Measurements from ENCODE around the gene ACSS3. TPM values are rescaled to one million over a fixed set of nuclear protein-coding genes. Genes with fewer than 3 reads are reported as not detected.

ACSS3 gene
- total and polyA plus RNA-seq, 2 of the 8 experiments (the other 6 are each of a cell fraction or from before 2014, with no cell fraction given), result 14.4 to 24.0 TPM

DNA sequence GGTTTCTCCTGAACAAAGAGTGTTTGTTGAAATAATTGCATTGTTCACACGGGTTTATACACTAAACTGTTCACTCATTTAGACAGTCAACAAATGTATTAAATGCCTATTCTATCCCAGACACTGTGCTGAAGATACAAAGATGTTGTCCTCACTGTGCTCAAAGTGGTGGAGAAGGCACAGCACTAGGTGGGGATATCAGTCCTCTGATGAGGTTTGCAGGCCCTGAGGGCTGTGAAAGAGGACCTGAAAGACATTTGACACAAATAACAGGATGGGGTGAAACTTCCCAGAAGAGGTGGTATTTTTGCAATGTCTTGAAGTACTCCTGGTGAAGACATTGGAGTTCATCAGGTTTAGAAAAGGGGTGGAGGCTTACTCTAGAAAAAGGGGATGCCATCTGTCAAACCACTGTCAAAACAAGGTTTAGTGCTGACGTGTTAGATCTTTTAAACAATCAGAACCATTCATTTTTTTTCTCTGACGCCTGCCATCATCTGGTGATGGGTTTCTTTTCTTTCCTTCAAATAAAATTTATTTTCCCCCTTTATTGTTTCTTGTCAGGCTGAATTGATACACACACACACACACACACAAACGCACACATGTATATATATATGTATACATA lies 69.5 kb downstream of the ACSS3 start:
- H2BK12ac ChIP-seq (ENCODE audit: low read depth, low read length), result no peak overlapping the region
- CTCF ChIA-PET (ENCODE audit: partially characterized antibody), result interaction anchor here (1.2 kb wide), 1 partner anchor 12 kb away, joined by 3 read pairs; no protein-coding TSS in a partner anchor
- 76% methylated on average over 4 of the region's 4 CpGs; no CpG with 5 or more reads in 1 of the 2 experiments for WGBS, 2 experiments (ENCODE audit: extremely low coverage in 1 of 2, insufficient coverage in 1 of 2, insufficient read length in 1 of 2, insufficient replicate concordance in 2 of 2, low coverage in 1 of 2, low lambda C conversion rate in 2 of 2, missing lambda C conversion rate in 1 of 2)

More for the DNA sequence above, 69.5 kb downstream of the ACSS3 start:
- FAIRE-seq, result no peak
- TF ChIP-seq GABPA (IDR thresholded peaks at IDR 0.05; ENCODE audit: borderline replicate concordance, insufficient read depth, low read length) (no peak), RAD21 (IDR thresholded peaks at IDR 0.05 in 1 of 2, conservative IDR thresholded peaks at IDR 0.05 in 1 of 2; ENCODE audit: low read depth in 2 of 2, low read length in 2 of 2) (peak; percentile 9 to 25; a peak in 1 of 4 replicates)
- no peak for DNase-seq (ENCODE audit: low read depth in 1 of 2, low spot score in 2 of 2)
- H3K18ac ChIP-seq (ENCODE audit: extremely low read depth, low read length), result no peak overlapping the region
- no peak overlapping the region for H3K4ac ChIP-seq (replicated peaks; ENCODE audit: insufficient read length, low read depth, low read length)
- no peak overlapping the region for H3K27ac ChIP-seq (ENCODE audit: low read depth, low read length)
- no peak overlapping the region for H2BK20ac ChIP-seq (ENCODE audit: low read length)
- H3K4me3 ChIP-seq (ENCODE audit: extremely low read depth in 1 of 4, insufficient read depth in 2 of 4, low read depth in 3 of 4, low read length in 4 of 4), result no peak overlapping the region
- no peak overlapping the region for H3K56ac ChIP-seq (replicated peaks; ENCODE audit: insufficient read length, low read depth, low read length)
- no peak overlapping the region for H4K8ac ChIP-seq (ENCODE audit: extremely low read depth, insufficient read depth, low read length)
- no peaks in the 10 kb centered on the region for H3K79me1 ChIP-seq (ENCODE audit: low read depth, low read length)
- H2BK5ac ChIP-seq (ENCODE audit: low read depth, low read length), result no peak overlapping the region
- H3K23me2 ChIP-seq (ENCODE audit: low read depth, low read length), result no peaks in the 10 kb centered on the region
- no peak overlapping the region for H4K5ac ChIP-seq (ENCODE audit: insufficient read length, low read depth, low read length)
- no peak overlapping the region for H3K9ac ChIP-seq (replicated peaks in 1 of 4; ENCODE audit: extremely low read depth in 1 of 4, low read depth in 3 of 4, low read length in 3 of 4)
- no peak overlapping the region for H2AFZ ChIP-seq (ENCODE audit: low read length)
- H4K20me1 ChIP-seq (replicated peaks in 1 of 2; ENCODE audit: control insufficient read depth in 1 of 2, insufficient read depth in 2 of 2, low read length in 2 of 2), result no peaks in the 10 kb centered on the region
- no peaks in the 10 kb centered on the region for H3K9me3 ChIP-seq (ENCODE audit: insufficient read depth in 2 of 2, low read depth in 1 of 2, low read length in 1 of 2)
- H2BK120ac ChIP-seq (replicated peaks; ENCODE audit: low read depth, low read length), result no peak overlapping the region
- no peaks in the 10 kb centered on the region for H3K4me1 ChIP-seq (replicated peaks in 1 of 4; ENCODE audit: control insufficient read depth in 3 of 4, insufficient read depth in 4 of 4, low read length in 3 of 4)
- H2AK5ac ChIP-seq (ENCODE audit: low read depth, low read length), result no peak overlapping the region
- H2BK15ac ChIP-seq (ENCODE audit: low read length), result no peak overlapping the region
- H3K23ac ChIP-seq (ENCODE audit: insufficient read length), result no peak overlapping the region
- no peak overlapping the region for H4K91ac ChIP-seq (replicated peaks; ENCODE audit: insufficient read length, low read length)
- no peak overlapping the region for H3K14ac ChIP-seq (ENCODE audit: insufficient read length)
- H3K79me2 ChIP-seq (ENCODE audit: control insufficient read depth in 1 of 2, insufficient read depth in 2 of 2, low read length in 2 of 2), result no peaks in the 10 kb centered on the region
- POLR2A ChIA-PET (ENCODE audit: partially characterized antibody), result no interaction called here
- H3K36me3 ChIP-seq (ENCODE audit: control insufficient read depth in 2 of 4, insufficient read depth in 4 of 4, low read length in 3 of 4), result peaks cover 0 to 4% (median 0%) of the 10 kb centered on the region in 4 experiments; a peak in 2 of 8 replicates
- no peak overlapping the region for H3K4me2 ChIP-seq (ENCODE audit: insufficient read depth in 1 of 2, low read depth in 2 of 2, low read length in 2 of 2)
- H3K27me3 ChIP-seq (replicated peaks in 1 of 4; ENCODE audit: control insufficient read depth in 3 of 4, extremely low read depth in 1 of 4, insufficient read depth in 3 of 4, low read length in 3 of 4), result no peaks in the 10 kb centered on the region

Measured in H1 (cell line).